ENCODE measurements around the gene HSPA9. TPM values are rescaled to one million over a fixed set of nuclear protein-coding genes. Genes with fewer than 3 reads are reported as not detected.

Gene HSPA9
- total RNA-seq, 1 experiment from 2014 or later: 460 TPM

DNA sequence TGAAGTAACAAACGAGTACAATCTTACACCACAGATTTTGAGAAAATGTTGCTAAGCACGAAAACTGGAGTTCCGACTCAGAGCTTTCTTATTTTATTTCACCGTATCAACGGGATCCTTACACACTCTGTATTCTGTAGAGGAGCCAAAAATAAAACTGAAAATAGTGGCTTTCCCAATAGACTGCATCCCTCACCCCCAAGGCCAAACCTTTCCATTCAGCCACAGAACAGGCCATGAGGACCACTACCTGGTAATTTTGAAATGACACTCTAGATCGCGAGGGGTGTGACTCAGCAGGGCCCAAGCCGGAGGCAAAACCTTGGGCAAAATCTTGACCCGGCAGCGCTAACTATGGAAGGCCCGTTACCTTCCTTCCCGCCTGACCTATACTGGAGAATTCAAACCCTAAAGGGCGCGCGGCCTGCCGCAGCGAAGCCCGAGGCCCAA is 432 bp downstream of the HSPA9 start:
- Mint-ChIP-seq H3K27me3 (ENCODE audit: unreplicated experiment) (no peaks in the 10 kb centered on the region), H3K4me3 (ENCODE audit: low read depth, unreplicated experiment) (peak overlapping the region; percentile 94), H3K9me3 (ENCODE audit: low read depth, unreplicated experiment) (peaks cover 3% of the 10 kb centered on the region), H3K27ac (ENCODE audit: unreplicated experiment) (peak overlapping the region; percentile 99), H3K4me1 (ENCODE audit: low read depth, unreplicated experiment) (peaks cover 17% of the 10 kb centered on the region), H3K36me3 (ENCODE audit: insufficient read depth, unreplicated experiment) (peaks cover 70% of the 10 kb centered on the region)
- CTCF ChIA-PET: interaction anchor here (1.4 kb wide), 1 partner anchor 27 kb away, joined by 3 read pairs; no protein-coding TSS in a partner anchor
- TF ChIP-seq, protein P1, sequence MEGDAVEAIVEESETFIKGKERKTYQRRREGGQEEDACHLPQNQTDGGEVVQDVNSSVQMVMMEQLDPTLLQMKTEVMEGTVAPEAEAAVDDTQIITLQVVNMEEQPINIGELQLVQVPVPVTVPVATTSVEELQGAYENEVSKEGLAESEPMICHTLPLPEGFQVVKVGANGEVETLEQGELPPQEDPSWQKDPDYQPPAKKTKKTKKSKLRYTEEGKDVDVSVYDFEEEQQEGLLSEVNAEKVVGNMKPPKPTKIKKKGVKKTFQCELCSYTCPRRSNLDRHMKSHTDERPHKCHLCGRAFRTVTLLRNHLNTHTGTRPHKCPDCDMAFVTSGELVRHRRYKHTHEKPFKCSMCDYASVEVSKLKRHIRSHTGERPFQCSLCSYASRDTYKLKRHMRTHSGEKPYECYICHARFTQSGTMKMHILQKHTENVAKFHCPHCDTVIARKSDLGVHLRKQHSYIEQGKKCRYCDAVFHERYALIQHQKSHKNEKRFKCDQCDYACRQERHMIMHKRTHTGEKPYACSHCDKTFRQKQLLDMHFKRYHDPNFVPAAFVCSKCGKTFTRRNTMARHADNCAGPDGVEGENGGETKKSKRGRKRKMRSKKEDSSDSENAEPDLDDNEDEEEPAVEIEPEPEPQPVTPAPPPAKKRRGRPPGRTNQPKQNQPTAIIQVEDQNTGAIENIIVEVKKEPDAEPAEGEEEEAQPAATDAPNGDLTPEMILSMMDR (IDR thresholded peaks at IDR 0.05; ENCODE audit: unreplicated experiment): no peak
- DNase-seq: no peak
- no TSS peak for BruUV-seq (replicated peaks)
- intact Hi-C loops (cut with micrococcal nuclease; ENCODE audit: unreplicated experiment): loop anchor here (5.0 to 10.0 kb wide), 2 partner anchors 153 to 180 kb away; partner anchors contain the start of gene CTNNA1

DNA sequence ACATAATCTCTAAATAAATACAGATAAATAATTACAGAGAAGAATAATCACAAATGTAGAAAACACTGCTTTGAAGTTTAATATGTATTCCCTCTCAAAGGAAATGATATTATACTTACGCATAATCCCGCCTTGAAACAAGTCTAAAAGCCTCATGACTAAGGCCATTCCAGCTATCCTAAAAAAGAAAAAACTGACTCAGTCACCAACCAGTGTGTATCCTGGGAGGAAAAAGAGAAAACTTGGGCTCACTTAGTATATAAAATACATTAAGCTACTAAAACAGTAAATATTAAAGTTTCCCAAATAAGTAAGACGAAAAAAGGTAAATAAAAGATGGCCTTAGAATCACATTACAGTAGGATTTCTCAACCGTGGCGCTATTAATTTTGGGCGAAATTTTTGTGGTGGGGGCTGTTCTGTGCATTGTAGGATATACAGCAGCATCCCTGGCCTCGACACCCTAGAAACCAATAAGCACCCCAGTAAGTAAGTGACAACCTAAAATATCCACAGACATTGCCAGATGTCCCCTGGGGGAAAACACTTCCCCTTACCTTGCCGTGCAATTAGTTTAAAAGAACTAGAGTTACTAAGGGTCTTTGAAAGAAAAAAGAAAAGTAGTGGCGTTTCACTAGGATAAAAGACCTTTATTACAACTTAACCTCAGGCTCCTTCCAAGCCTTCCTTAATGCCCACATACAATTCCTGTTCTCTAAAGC is 1.1 kb downstream of the HSPA9 start:
- Mint-ChIP-seq H3K27ac (ENCODE audit: unreplicated experiment) (peak overlapping the region; percentile 99), H3K4me1 (ENCODE audit: low read depth, unreplicated experiment) (peaks cover 17% of the 10 kb centered on the region), H3K4me3 (ENCODE audit: low read depth, unreplicated experiment) (peak overlapping the region; percentile 94), H3K9me3 (ENCODE audit: low read depth, unreplicated experiment) (peaks cover 3% of the 10 kb centered on the region), H3K27me3 (ENCODE audit: unreplicated experiment) (no peaks in the 10 kb centered on the region), H3K36me3 (ENCODE audit: insufficient read depth, unreplicated experiment) (peaks cover 77% of the 10 kb centered on the region)
- CTCF ChIA-PET: no interaction called here
- DNase-seq: no peak
- TF ChIP-seq, protein P1 (IDR thresholded peaks at IDR 0.05; ENCODE audit: unreplicated experiment): no peak
- intact Hi-C loops (cut with micrococcal nuclease; ENCODE audit: unreplicated experiment): loop anchor here (10.0 kb wide), 1 partner anchor 181 kb away; the partner anchor contains the start of gene CTNNA1
- BruUV-seq (replicated peaks): no TSS peak

DNA sequence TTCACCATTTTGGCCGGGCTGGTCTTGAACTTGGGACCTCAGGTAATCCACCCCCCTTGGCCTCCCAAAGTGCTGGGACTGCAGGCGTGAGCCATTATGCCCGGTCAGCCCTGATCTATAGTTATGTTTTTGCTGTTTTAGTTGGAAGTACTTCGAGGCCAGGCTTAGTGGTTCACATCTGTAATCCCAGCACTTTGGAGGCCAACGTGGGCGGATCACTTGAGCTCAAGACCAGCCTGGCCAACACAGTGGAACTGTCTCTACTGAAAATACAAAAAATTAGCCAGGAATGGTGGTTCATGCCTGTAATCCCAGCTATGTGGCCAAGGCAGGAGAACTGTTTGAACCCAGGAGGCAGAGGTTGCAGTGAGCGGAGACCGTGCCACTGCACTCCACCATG is 2.0 kb downstream of the HSPA9 start:
- H3K4me3 Mint-ChIP-seq (ENCODE audit: low read depth, unreplicated experiment): peak overlapping the region; percentile 94
- no TSS peak for BruUV-seq (replicated peaks)
- peaks cover 17% of the 10 kb centered on the region for H3K4me1 Mint-ChIP-seq (ENCODE audit: low read depth, unreplicated experiment)
- peaks cover 86% of the 10 kb centered on the region for H3K36me3 Mint-ChIP-seq (ENCODE audit: insufficient read depth, unreplicated experiment)
- peaks cover 3% of the 10 kb centered on the region for H3K9me3 Mint-ChIP-seq (ENCODE audit: low read depth, unreplicated experiment)
- no peak for DNase-seq
- intact Hi-C loops (cut with micrococcal nuclease; ENCODE audit: unreplicated experiment): loop anchor here (10.0 kb wide), 1 partner anchor 182 kb away; the partner anchor contains the start of gene CTNNA1
- no peaks in the 10 kb centered on the region for H3K27me3 Mint-ChIP-seq (ENCODE audit: unreplicated experiment)
- TF ChIP-seq, protein P1 (IDR thresholded peaks at IDR 0.05; ENCODE audit: unreplicated experiment): no peak
- CTCF ChIA-PET: interaction anchor here (0.7 kb wide), 2 partner anchors 804 to 1815 kb away, joined by 3 to 4 read pairs; no protein-coding TSS in a partner anchor
- H3K27ac Mint-ChIP-seq (ENCODE audit: unreplicated experiment): peak overlapping the region; percentile 99

DNA sequence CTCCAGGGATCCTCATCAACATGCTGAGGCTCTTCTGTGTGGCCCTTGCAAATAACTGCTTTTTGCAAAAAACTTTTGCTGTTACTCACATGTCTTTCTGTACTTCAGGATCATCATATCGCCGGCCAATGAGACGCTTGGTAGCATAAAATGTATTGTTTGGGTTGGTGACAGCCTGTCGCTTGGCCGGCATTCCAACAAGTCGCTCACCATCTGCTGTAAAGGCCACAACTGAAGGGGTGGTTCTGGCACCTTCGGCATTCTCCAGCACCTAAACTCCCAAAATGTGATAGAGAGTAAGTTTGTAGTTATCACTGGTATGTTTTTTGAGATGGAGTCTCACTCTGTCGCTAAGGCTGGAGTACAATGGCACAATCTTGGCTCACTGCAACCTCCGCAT is 4.3 kb downstream of the HSPA9 start:
- Mint-ChIP-seq H3K36me3 (ENCODE audit: insufficient read depth, unreplicated experiment) (peaks cover 100% of the 10 kb centered on the region), H3K27me3 (ENCODE audit: unreplicated experiment) (no peaks in the 10 kb centered on the region), H3K27ac (ENCODE audit: unreplicated experiment) (no peak overlapping the region), H3K4me1 (ENCODE audit: low read depth, unreplicated experiment) (peaks cover 13% of the 10 kb centered on the region), H3K4me3 (ENCODE audit: low read depth, unreplicated experiment) (no peak overlapping the region), H3K9me3 (ENCODE audit: low read depth, unreplicated experiment) (peaks cover 2% of the 10 kb centered on the region)
- intact Hi-C loops (cut with micrococcal nuclease; ENCODE audit: unreplicated experiment): loop anchor here (10.0 kb wide), 1 partner anchor 184 kb away; the partner anchor contains the start of gene CTNNA1
- TF ChIP-seq, protein P1 (IDR thresholded peaks at IDR 0.05; ENCODE audit: unreplicated experiment): no peak
- no peak for DNase-seq
- no TSS peak for BruUV-seq (replicated peaks)
- CTCF ChIA-PET: no interaction called here

All from Calu3 (cell line).